ENCODE results near the gene KANSL3.
"Not testable (repeated sequence)": the region's sequence is repeated elsewhere in the genome, so short reads cannot be mapped to it uniquely, and the experiment has no call there.

The KANSL3 gene

GRCh38 chr2:96638144-96639121 is at the start of gene KANSL3:
Gene KANSL3 (minus strand): TSS chr2:96638312. CDS start chr2:96637135, 1,177 bp downstream.
- Mint-ChIP-seq H3K4me1 (peaks cover 30% of the 10 kb centered on the region), H3K36me3 (peaks cover 50% of the 10 kb centered on the region), H3K4me3 (peak within 1 kb of the TSS; percentile 90), H3K9me3 (no peaks in the 10 kb centered on the region), H3K27ac (peak within 1 kb of the TSS; percentile 97)
- ATAC-seq, result peak; percentile 86
- peak; percentile 99 for DNase-seq (ENCODE audit: low spot score in 2 of 2)

- ATAC-seq, result no peak
- Mint-ChIP-seq H3K4me1 (no peaks in the 10 kb centered on the region), H3K27ac (no peak overlapping the region), H3K36me3 (no peaks in the 10 kb centered on the region), H3K9me3 (no peaks in the 10 kb centered on the region), H3K4me3 (no peak overlapping the region)
- no peak for DNase-seq (ENCODE audit: low spot score in 2 of 2)
These were observed 49.2 kb upstream of the KANSL3 start for GRCh38 chr2:96687266-96687665.

- DNase-seq (ENCODE audit: low spot score in 2 of 2) (no peak), ATAC-seq (no peak)
- Mint-ChIP-seq H3K9me3 (no peaks in the 10 kb centered on the region), H3K27ac (no peak overlapping the region), H3K4me3 (no peak overlapping the region), H3K4me1 (no peaks in the 10 kb centered on the region), H3K36me3 (no peaks in the 10 kb centered on the region)
These were observed 47.7 kb upstream of the KANSL3 start for GRCh38 chr2:96685577-96686459.

GRCh38 chr2:96684883-96685576 is 46.9 kb upstream of the KANSL3 start:
- DNase-seq (ENCODE audit: low spot score in 2 of 2), result no peak
- no peak for ATAC-seq
- H3K4me3 Mint-ChIP-seq, result no peak overlapping the region
- no peak overlapping the region for H3K27ac Mint-ChIP-seq
- H3K36me3 Mint-ChIP-seq, result no peaks in the 10 kb centered on the region
- no peaks in the 10 kb centered on the region for H3K9me3 Mint-ChIP-seq
- H3K4me1 Mint-ChIP-seq, result no peaks in the 10 kb centered on the region

GRCh38 chr2:96683972-96684820 is 46.1 kb upstream of the KANSL3 start:
- H3K27ac Mint-ChIP-seq, result no peak overlapping the region
- ATAC-seq, result no peak
- H3K36me3 Mint-ChIP-seq, result no peaks in the 10 kb centered on the region
- no peak overlapping the region for H3K4me3 Mint-ChIP-seq
- no peaks in the 10 kb centered on the region for H3K9me3 Mint-ChIP-seq
- no peaks in the 10 kb centered on the region for H3K4me1 Mint-ChIP-seq
- DNase-seq (ENCODE audit: low spot score in 2 of 2), result no peak

GRCh38 chr2:96683307-96683706 is 45.2 kb upstream of the KANSL3 start:
- H3K4me1 Mint-ChIP-seq, result no peaks in the 10 kb centered on the region
- no peak overlapping the region for H3K4me3 Mint-ChIP-seq
- no peaks in the 10 kb centered on the region for H3K36me3 Mint-ChIP-seq
- ATAC-seq (no peak), DNase-seq (ENCODE audit: low spot score in 2 of 2) (no peak)
- no peaks in the 10 kb centered on the region for H3K9me3 Mint-ChIP-seq
- no peak overlapping the region for H3K27ac Mint-ChIP-seq

- no peak overlapping the region for H3K27ac Mint-ChIP-seq
- H3K9me3 Mint-ChIP-seq, result no peaks in the 10 kb centered on the region
These were observed 43.4 kb upstream of the KANSL3 start for GRCh38 chr2:96681540-96681939.

GRCh38 chr2:96680561-96681141 is 42.5 kb upstream of the KANSL3 start:
- Mint-ChIP-seq H3K4me1 (no peaks in the 10 kb centered on the region), H3K9me3 (no peaks in the 10 kb centered on the region), H3K4me3 (no peak overlapping the region), H3K36me3 (no peaks in the 10 kb centered on the region), H3K27ac (no peak overlapping the region)
- DNase-seq (ENCODE audit: low spot score in 2 of 2) (no peak), ATAC-seq (no peak)

More at GRCh38 chr2:96681540-96681939, 43.4 kb upstream of the KANSL3 start:
- no peak overlapping the region for H3K4me3 Mint-ChIP-seq
- H3K36me3 Mint-ChIP-seq, result no peaks in the 10 kb centered on the region
- ATAC-seq (no peak), DNase-seq (ENCODE audit: low spot score in 2 of 2) (no peak)
- H3K4me1 Mint-ChIP-seq, result no peaks in the 10 kb centered on the region

- Mint-ChIP-seq H3K27ac (no peak overlapping the region), H3K36me3 (no peaks in the 10 kb centered on the region), H3K9me3 (no peaks in the 10 kb centered on the region), H3K4me3 (no peak overlapping the region), H3K4me1 (no peaks in the 10 kb centered on the region)
- DNase-seq (ENCODE audit: low spot score in 2 of 2) (no peak), ATAC-seq (no peak)
These were observed 41.7 kb upstream of the KANSL3 start for GRCh38 chr2:96679848-96680247.

- DNase-seq (ENCODE audit: low spot score in 2 of 2) (no peak), ATAC-seq (no peak)
- H3K4me1 Mint-ChIP-seq, result peaks cover 7% of the 10 kb centered on the region
- no peak overlapping the region for H3K4me3 Mint-ChIP-seq
- no peaks in the 10 kb centered on the region for H3K36me3 Mint-ChIP-seq
- H3K27ac Mint-ChIP-seq, result no peak overlapping the region
- H3K9me3 Mint-ChIP-seq, result no peaks in the 10 kb centered on the region
These were observed 31.6 kb upstream of the KANSL3 start for GRCh38 chr2:96669539-96670215.

GRCh38 chr2:96668771-96669170 is 30.7 kb upstream of the KANSL3 start:
- Mint-ChIP-seq H3K4me3 (no peak overlapping the region), H3K27ac (no peak overlapping the region), H3K36me3 (no peaks in the 10 kb centered on the region), H3K9me3 (no peaks in the 10 kb centered on the region), H3K4me1 (peaks cover 7% of the 10 kb centered on the region)
- DNase-seq (ENCODE audit: low spot score in 2 of 2), result no peak
- no peak for ATAC-seq

GRCh38 chr2:96665717-96666116 is 27.6 kb upstream of the KANSL3 start:
- H3K4me3 Mint-ChIP-seq; ATAC-seq; H3K4me1 Mint-ChIP-seq; H3K36me3 Mint-ChIP-seq; H3K9me3 Mint-ChIP-seq; DNase-seq (ENCODE audit: low spot score in 2 of 2): not testable (repeated sequence)
- peak overlapping the region; percentile 27 for H3K27ac Mint-ChIP-seq

GRCh38 chr2:96665083-96665569 is 27.0 kb upstream of the KANSL3 start:
- no peak overlapping the region for H3K4me3 Mint-ChIP-seq
- peak overlapping the region; percentile 27 for H3K27ac Mint-ChIP-seq
- H3K36me3 Mint-ChIP-seq, result no peaks in the 10 kb centered on the region
- no peaks in the 10 kb centered on the region for H3K9me3 Mint-ChIP-seq
- no peak for ATAC-seq
- DNase-seq (ENCODE audit: low spot score in 2 of 2), result no peak
- H3K4me1 Mint-ChIP-seq, result no peaks in the 10 kb centered on the region
